Fibroblast of pulmonary artery (primary cell): ENCODE results near the gene HIBCH.
"Not testable (repeated sequence)": the region's sequence is repeated elsewhere in the genome, so short reads cannot be mapped to it uniquely, and the experiment has no call there.

ENCODE experiments used
- DNase-seq: peaks from one replicate; pipeline ENCODE4 v3.0.0-alpha.2; 2010; ENCODE audit warnings: low read depth
- H3K4me3 ChIP-seq: replicated peaks from 2 replicates; pipeline ENCODE4 v1.5.1; 2011; ENCODE audit warnings: low read depth, mild to moderate bottlenecking, control low read depth, low read length, moderate library complexity
- CTCF ChIP-seq: IDR thresholded peaks from 2 replicates; pipeline ENCODE4 v1.5.1; 2011; ENCODE audit warnings: mild to moderate bottlenecking, control low read depth, low read length, inconsistent platforms; ENCODE audit errors: missing control alignments

Gene HIBCH

GRCh38 chr2:190167702-190168101, 151.9 kb downstream of the HIBCH start:
- H3K4me3 ChIP-seq = no peak overlapping the region
- TF ChIP-seq CTCF = no peak
- no peak for DNase-seq

GRCh38 chr2:190165491-190165890, 154.1 kb downstream of the HIBCH start:
- DNase-seq = no peak
- TF ChIP-seq CTCF = no peak
- H3K4me3 ChIP-seq = no peak overlapping the region

- H3K4me3 ChIP-seq = no peak overlapping the region
- DNase-seq = no peak
- no peak for TF ChIP-seq CTCF
These were observed 156.8 kb downstream of the HIBCH start for GRCh38 chr2:190162851-190163250.

- no peak for TF ChIP-seq CTCF
- H3K4me3 ChIP-seq = no peak overlapping the region
- DNase-seq = peak; percentile 76
These were observed 160.2 kb downstream of the HIBCH start for GRCh38 chr2:190159453-190159852.

- no peak overlapping the region for H3K4me3 ChIP-seq
- no peak for TF ChIP-seq CTCF
- DNase-seq = no peak
These were observed 160.7 kb downstream of the HIBCH start for GRCh38 chr2:190158798-190159434.

GRCh38 chr2:190157613-190158528, 161.8 kb downstream of the HIBCH start:
- not testable (repeated sequence) for DNase-seq, H3K4me3 ChIP-seq

GRCh38 chr2:190156530-190157212, 163.0 kb downstream of the HIBCH start:
- no peak for TF ChIP-seq CTCF
- H3K4me3 ChIP-seq = no peak overlapping the region
- DNase-seq = no peak
